PC-9 (cell line): ENCODE measurements around the gene DTX1. TPM values are rescaled to one million over a fixed set of nuclear protein-coding genes. Genes with fewer than 3 reads are reported as not detected.

Experiments used
- BruUV-seq: library from RNA; stranded (reverse); fragments of 400-500 nt; replicated peaks from 2 replicates; lab custom pipeline; 2021; lab: Mats Ljungman, UMichigan
- CTCF ChIA-PET: fragments of 300-600 bp; sonication (Branson Sonifier 250); formaldehyde crosslinking; loops from one replicate; lab custom pipeline; 2022; ENCODE audit warnings: antibody characterized with exemption; lab: Charles Lee
- POLR2A ChIA-PET: fragments of 300-600 bp; sonication (Branson Sonifier 250); formaldehyde crosslinking; loops from one replicate; lab custom pipeline; 2022; ENCODE audit warnings: antibody characterized with exemption; ENCODE audit not compliant: unreplicated experiment; lab: Charles Lee
- DNase-seq, 2 experiments: peaks; one replicate each; pipeline versions ENCODE4 v3.0.0 to v3.0.0-alpha.2; 2015 to 2022; ENCODE audit warnings: mixed read lengths in 1 of 2
- H2AFZ ChIP-seq: fragments of 200-600 bp; sonication (generic); 2 replicates; pipeline ENCODE4 v1.8.1; 2017; ENCODE audit warnings: antibody characterized with exemption
- H3F3A ChIP-seq: fragments of 200-600 bp; sonication (generic); 2 replicates; pipeline ENCODE4 v1.8.1; 2017; ENCODE audit warnings: antibody characterized with exemption, mild to moderate bottlenecking, low read depth; ENCODE audit not compliant: insufficient read depth
- H3K27ac ChIP-seq: fragments of 200-600 bp; sonication (generic); 2 replicates; pipeline ENCODE4 v1.6.1; 2016; ENCODE audit warnings: mixed run types
- H3K27me3 ChIP-seq: fragments of 200-600 bp; sonication (generic); 2 replicates; pipeline ENCODE4 v1.6.1; 2016; ENCODE audit warnings: low read depth, mixed run types; ENCODE audit not compliant: insufficient read depth
- H3K36me3 ChIP-seq: fragments of 200-600 bp; sonication (generic); 2 replicates; pipeline ENCODE4 v1.6.1; 2016; ENCODE audit warnings: low read depth, mixed run types
- H3K4me1 ChIP-seq: fragments of 200-600 bp; sonication (generic); replicated peaks from 2 replicates; pipeline ENCODE4 v1.6.1; 2016; ENCODE audit warnings: mixed run types; ENCODE audit not compliant: insufficient read depth
- H3K4me2 ChIP-seq: fragments of 200-600 bp; sonication (generic); 2 replicates; pipeline ENCODE4 v1.6.1; 2017; ENCODE audit warnings: mixed run types
- H3K4me3 ChIP-seq: fragments of 200-600 bp; sonication (generic); 2 replicates; pipeline ENCODE4 v1.6.1; 2016; ENCODE audit warnings: mixed run types
- H3K79me2 ChIP-seq: fragments of 200-600 bp; sonication (generic); 2 replicates; pipeline ENCODE4 v1.6.1; 2017; ENCODE audit warnings: low read depth, mixed run types
- H3K9me2 ChIP-seq: fragments of 200-600 bp; sonication (generic); 2 replicates; pipeline ENCODE4 v1.8.1; 2017; ENCODE audit warnings: mild to moderate bottlenecking; ENCODE audit not compliant: insufficient read depth
- H3K9me3 ChIP-seq: fragments of 200-600 bp; sonication (generic); 2 replicates; pipeline ENCODE4 v1.8.1; 2016; ENCODE audit warnings: low read depth; ENCODE audit not compliant: insufficient read depth
- H4K20me1 ChIP-seq: fragments of 200-600 bp; sonication (generic); 2 replicates; pipeline ENCODE4 v1.8.1; 2017; ENCODE audit not compliant: insufficient read depth
- EZH2 ChIP-seq: fragments of 200-600 bp; sonication (generic); IDR thresholded peaks from 2 replicates; pipeline ENCODE4 v1.8.0; 2017; ENCODE audit warnings: antibody characterized with exemption, low read depth
- intact Hi-C: fragments of 100-400 bp; cut with micrococcal nuclease; formaldehyde crosslinking; loops from one replicate; pipeline ENCODE4 v1.10.0; 2022; ENCODE audit not compliant: unreplicated experiment
- total RNA-seq: library from RNA; stranded (reverse); gene quantifications from 2 replicates; pipeline ENCODE4 v1.2.3, GENCODE V29; 2021
- TF ChIP-seq, protein P1 (sequence below): fragments of 200-600 bp; sonication (generic); conservative IDR thresholded peaks from 2 replicates; pipeline ENCODE4 v1.6.1; 2017; ENCODE audit warnings: mixed run types, antibody characterized with exemption, mild to moderate bottlenecking, moderate library complexity

DTX1 gene
- total RNA-seq, 1 experiment from 2014 or later, result 0.13 TPM

DNA sequence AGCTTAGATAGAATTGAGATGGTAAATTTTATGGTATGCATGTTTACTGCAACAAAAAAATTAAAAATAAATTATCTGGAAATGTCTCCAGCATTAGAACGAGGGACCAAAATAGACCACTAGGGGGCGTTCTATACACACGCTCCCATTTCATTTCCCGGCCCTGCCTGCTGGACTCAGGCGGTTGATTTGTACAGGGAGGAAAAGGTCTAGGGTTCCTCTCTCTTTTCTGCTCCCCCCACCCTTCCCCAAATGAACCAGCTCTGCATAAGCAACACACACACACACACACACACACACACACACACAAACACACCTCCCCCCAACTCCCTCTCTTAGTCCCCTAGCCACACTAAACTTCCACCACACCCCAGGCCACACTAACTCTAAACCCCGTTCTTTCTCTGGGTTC, 7.8 kb upstream of the DTX1 start:
- no TSS peak for BruUV-seq
- Histone ChIP-seq H3K36me3 (no peaks in the 10 kb centered on the region), H3F3A (peaks cover 4% of the 10 kb centered on the region; the same call in 1 of the 2 replicates), H4K20me1 (no peaks in the 10 kb centered on the region), H3K79me2 (no peaks in the 10 kb centered on the region), H3K4me1 (no peaks in the 10 kb centered on the region), H3K4me2 (no peak overlapping the region), H3K4me3 (no peak overlapping the region), H3K9me2 (no peaks in the 10 kb centered on the region), H2AFZ (no peak overlapping the region), H3K27ac (no peak overlapping the region), H3K9me3 (no peaks in the 10 kb centered on the region), H3K27me3 (peaks cover 22% of the 10 kb centered on the region)
- intact Hi-C loops, result loop anchor here (1.0 to 5.0 kb wide), 5 partner anchors 49 to 864 kb away; no protein-coding TSS in a partner anchor
- CTCF ChIA-PET, result interaction anchor here (0.6 to 1.6 kb wide), 3 partner anchors 44 to 102 kb away, joined by 3 to 6 read pairs (median 3); no protein-coding TSS in a partner anchor
- TF ChIP-seq EZH2, result no peak
- TF ChIP-seq, protein P1, sequence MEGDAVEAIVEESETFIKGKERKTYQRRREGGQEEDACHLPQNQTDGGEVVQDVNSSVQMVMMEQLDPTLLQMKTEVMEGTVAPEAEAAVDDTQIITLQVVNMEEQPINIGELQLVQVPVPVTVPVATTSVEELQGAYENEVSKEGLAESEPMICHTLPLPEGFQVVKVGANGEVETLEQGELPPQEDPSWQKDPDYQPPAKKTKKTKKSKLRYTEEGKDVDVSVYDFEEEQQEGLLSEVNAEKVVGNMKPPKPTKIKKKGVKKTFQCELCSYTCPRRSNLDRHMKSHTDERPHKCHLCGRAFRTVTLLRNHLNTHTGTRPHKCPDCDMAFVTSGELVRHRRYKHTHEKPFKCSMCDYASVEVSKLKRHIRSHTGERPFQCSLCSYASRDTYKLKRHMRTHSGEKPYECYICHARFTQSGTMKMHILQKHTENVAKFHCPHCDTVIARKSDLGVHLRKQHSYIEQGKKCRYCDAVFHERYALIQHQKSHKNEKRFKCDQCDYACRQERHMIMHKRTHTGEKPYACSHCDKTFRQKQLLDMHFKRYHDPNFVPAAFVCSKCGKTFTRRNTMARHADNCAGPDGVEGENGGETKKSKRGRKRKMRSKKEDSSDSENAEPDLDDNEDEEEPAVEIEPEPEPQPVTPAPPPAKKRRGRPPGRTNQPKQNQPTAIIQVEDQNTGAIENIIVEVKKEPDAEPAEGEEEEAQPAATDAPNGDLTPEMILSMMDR, result peak; percentile 86
- POLR2A ChIA-PET, result no interaction called here
- DNase-seq, result peak; percentile 42 to 48

DNA sequence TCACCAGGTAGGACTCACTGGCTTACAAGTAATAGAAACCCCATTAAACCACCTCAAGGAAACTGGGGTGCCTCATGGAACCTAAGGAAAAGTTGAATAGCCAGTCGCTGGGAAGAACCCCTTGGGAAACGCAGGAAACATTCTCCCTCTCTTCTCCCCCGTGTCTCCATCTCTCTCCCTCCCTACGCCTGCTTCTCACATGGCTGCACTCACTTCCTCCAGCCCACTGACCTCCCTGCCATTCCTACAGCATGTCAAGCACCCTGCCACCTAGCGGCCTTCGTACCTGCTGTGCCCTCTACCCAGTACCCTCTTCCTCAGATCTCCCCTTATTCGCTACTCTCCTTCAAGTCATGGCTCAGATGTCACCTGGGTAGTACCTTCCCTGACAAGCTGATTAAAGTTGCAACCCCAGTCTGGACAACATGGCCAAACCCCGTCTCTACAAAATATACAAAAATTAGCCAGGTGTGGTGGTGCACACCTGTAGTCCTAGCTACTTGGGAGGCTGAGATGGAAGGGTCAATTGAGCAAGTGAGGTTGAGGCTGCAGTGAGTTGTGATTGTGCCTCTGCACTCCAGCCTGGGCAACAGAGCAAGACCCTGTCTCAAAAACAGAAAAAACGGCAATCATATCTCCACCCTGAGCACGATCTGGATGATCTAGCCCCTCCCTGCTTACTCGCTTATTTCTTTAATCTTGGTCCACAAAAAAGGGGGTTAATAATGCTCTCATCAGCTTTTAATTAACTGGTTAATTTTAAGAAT, 6.4 kb upstream of the DTX1 start:
- CTCF ChIA-PET, result no interaction called here
- POLR2A ChIA-PET, result no interaction called here
- H2AFZ ChIP-seq, result no peak overlapping the region

DNA sequence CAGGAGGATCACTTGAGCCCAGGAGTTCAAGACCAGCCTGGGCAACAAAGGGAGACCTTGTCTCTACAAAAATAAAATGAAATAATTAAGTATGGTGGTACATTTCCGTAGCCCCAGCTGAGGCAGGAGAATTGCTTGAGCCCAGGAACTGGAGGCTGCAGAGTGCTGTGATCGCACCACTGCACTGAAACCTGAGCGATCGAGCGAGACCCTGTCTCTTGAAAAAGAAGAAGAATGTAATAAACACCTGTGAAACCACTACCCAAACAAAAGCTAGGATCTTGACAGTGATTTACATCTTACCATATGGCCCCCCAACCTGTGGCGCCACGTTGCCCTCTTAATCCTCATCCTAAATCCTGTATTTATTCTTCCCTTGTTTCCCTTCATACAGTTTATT, 5.7 kb upstream of the DTX1 start:
- H4K20me1 ChIP-seq, result no peaks in the 10 kb centered on the region
- no peak for TF ChIP-seq EZH2
- TF ChIP-seq, protein P1, result no peak
- H3K27me3 ChIP-seq, result peaks cover 39% of the 10 kb centered on the region
- no peaks in the 10 kb centered on the region for H3K79me2 ChIP-seq
- no TSS peak for BruUV-seq
- CTCF ChIA-PET, result no interaction called here
- no peak overlapping the region for H3K4me2 ChIP-seq
- intact Hi-C loops, result no loop called here
- no peaks in the 10 kb centered on the region for H3K36me3 ChIP-seq
- H3K27ac ChIP-seq, result no peak overlapping the region
- peaks cover 4% of the 10 kb centered on the region; the same call in 1 of the 2 replicates for H3F3A ChIP-seq
- H3K4me1 ChIP-seq, result no peaks in the 10 kb centered on the region
- no peak overlapping the region for H3K4me3 ChIP-seq
- no peak for DNase-seq
- no peaks in the 10 kb centered on the region for H3K9me3 ChIP-seq
- POLR2A ChIA-PET, result no interaction called here
- H2AFZ ChIP-seq, result no peak overlapping the region
- H3K9me2 ChIP-seq, result no peaks in the 10 kb centered on the region

More for the DNA sequence above, 6.4 kb upstream of the DTX1 start:
- Histone ChIP-seq H3K9me2 (no peaks in the 10 kb centered on the region), H3K27me3 (peaks cover 35% of the 10 kb centered on the region), H3K4me1 (no peaks in the 10 kb centered on the region), H3K9me3 (no peaks in the 10 kb centered on the region), H3K36me3 (no peaks in the 10 kb centered on the region), H3K27ac (no peak overlapping the region), H4K20me1 (no peaks in the 10 kb centered on the region), H3K79me2 (no peaks in the 10 kb centered on the region), H3F3A (peaks cover 4% of the 10 kb centered on the region; the same call in 1 of the 2 replicates), H3K4me2 (no peak overlapping the region), H3K4me3 (no peak overlapping the region)
- no peak for TF ChIP-seq EZH2
- TF ChIP-seq, protein P1, result peak; percentile 56; the same call in 1 of the 2 replicates
- no TSS peak for BruUV-seq
- intact Hi-C loops, result loop anchor here (5.0 kb wide), 3 partner anchors 47 to 862 kb away; no protein-coding TSS in a partner anchor
- DNase-seq, result peak in 1 of 2 experiments; percentile 16
